K562 (cell line): ENCODE measurements around the gene MPRIP. TPM values are rescaled to one million over a fixed set of nuclear protein-coding genes. Genes with fewer than 3 reads are reported as not detected.
A peak's percentile ranks its signal among the peaks of the same experiment; 100 is the strongest.

Experiments
- ATAC-seq: fragments of 200-7000 bp; cut with Tn5 transposase; 3 replicates; pipeline ENCODE4 v1.9.1; 2020; ENCODE audit warnings: moderate library complexity
- BruUV-seq: library from RNA; stranded (reverse); fragments of 400-500 nt; replicated peaks from 2 replicates; lab custom pipeline; 2021; lab: Mats Ljungman, UMichigan
- CTCF ChIA-PET: fragments of 300-600 bp; formaldehyde crosslinking; extraction: SDS; loops from one replicate; lab custom pipeline; 2021; ENCODE audit warnings: low intra/inter-chr PET ratio; lab: Yijun Ruan, JAX
- POLR2A ChIA-PET: fragments of 300-600, 350-650 bp; sonication (Branson Sonifier 250); formaldehyde crosslinking; extraction: SDS; loops from one replicate; lab custom pipeline; 2021; ENCODE audit warnings: antibody characterized with exemption, inconsistent platforms; lab: Yijun Ruan, JAX
- DNase-seq, 4 experiments: peaks; one replicate each; pipeline versions ENCODE4 v3.0.0 to v3.0.0-alpha.2; 2011 to 2018; ENCODE audit warnings: low spot score in 3 of 4, mixed read lengths in 3 of 4; ENCODE audit errors: extremely low read depth in 1 of 4
- FAIRE-seq: peaks from 2 replicates; lab custom pipeline; 2011; peaks lifted over from hg19 to GRCh38; lab: Jason Lieb, UNC
- H2AFZ ChIP-seq: 2 replicates; pipeline ENCODE4 v1.6.0; 2011; ENCODE audit warnings: low read depth, low read length, control low read depth, inconsistent platforms
- H3K27ac ChIP-seq: fragments of 200-600 bp; 3 replicates; pipeline ENCODE4 v1.8.0; 2011; ENCODE audit warnings: low read depth, mild to moderate bottlenecking, control low read depth, inconsistent platforms, low read length, moderate library complexity, mixed read lengths; ENCODE audit errors: extremely low read depth
- H3K27me3 ChIP-seq, 2 experiments: fragments of 300-600 bp in 1 of 2; 2 replicates in 1 of 2; 3 replicates in 1 of 2; pipeline versions ENCODE4 v1.6.0 to v1.8.0; 2011; ENCODE audit warnings: inconsistent platforms in 2 of 2, low read length in 2 of 2, mild to moderate bottlenecking in 1 of 2, mixed read lengths in 1 of 2, moderate library complexity in 1 of 2; ENCODE audit not compliant: control insufficient read depth in 2 of 2, insufficient read depth in 2 of 2
- H3K36me3 ChIP-seq: fragments of 300-600 bp; 3 replicates; pipeline ENCODE4 v1.8.0; 2011; ENCODE audit warnings: mild to moderate bottlenecking, low read length, inconsistent platforms; ENCODE audit not compliant: control insufficient read depth, insufficient read depth
- H3K4me1 ChIP-seq, 2 experiments: fragments of 200-600 bp in 1 of 2; replicated peaks in 1 of 2; 2 replicates in 1 of 2; 3 replicates in 1 of 2; pipeline versions ENCODE4 v1.5.1 to v1.8.0; 2011; ENCODE audit warnings: inconsistent platforms in 2 of 2, low read length in 2 of 2, mild to moderate bottlenecking in 1 of 2, mixed read lengths in 1 of 2, moderate library complexity in 1 of 2; ENCODE audit not compliant: control insufficient read depth in 2 of 2, insufficient read depth in 2 of 2
- H3K4me2 ChIP-seq: 2 replicates; pipeline ENCODE4 v1.6.1; 2011; ENCODE audit warnings: low read length, control low read depth, inconsistent platforms, mixed read lengths; ENCODE audit not compliant: insufficient read depth
- H3K4me3 ChIP-seq: fragments of 200-600 bp; sonication (generic), shearing (Covaris generic); 2 replicates; pipeline ENCODE4 v1.5.1; 2016; ENCODE audit warnings: control low read depth, inconsistent platforms
- H3K79me2 ChIP-seq: fragments of 200-600 bp; 3 replicates; pipeline ENCODE4 v1.8.0; 2011; ENCODE audit warnings: low read length, inconsistent platforms; ENCODE audit not compliant: control insufficient read depth, insufficient read depth
- H3K9ac ChIP-seq, 2 experiments: 2 replicates each; pipeline versions ENCODE4 v1.6.0 to v1.6.1; 2011; ENCODE audit warnings: low read depth in 2 of 2, low read length in 2 of 2, control low read depth in 1 of 2, inconsistent platforms in 1 of 2, mild to moderate bottlenecking in 1 of 2, mixed read lengths in 1 of 2; ENCODE audit not compliant: insufficient read depth in 1 of 2
- H3K9me1 ChIP-seq: one replicate; pipeline ENCODE4 v1.6.0; 2011; ENCODE audit warnings: inconsistent platforms, mild to moderate bottlenecking, low read length, moderate library complexity; ENCODE audit not compliant: control insufficient read depth, insufficient read depth
- H3K9me3 ChIP-seq: replicated peaks from 2 replicates; pipeline ENCODE4 v1.5.1; 2011; ENCODE audit warnings: low read depth, low read length, inconsistent platforms; ENCODE audit not compliant: control insufficient read depth, insufficient read depth
- H4K20me1 ChIP-seq: replicated peaks from 2 replicates; pipeline ENCODE4 v1.6.1; 2011; ENCODE audit warnings: low read length, inconsistent platforms, mixed read lengths; ENCODE audit not compliant: control insufficient read depth, insufficient read depth
- CUX1 ChIP-seq: fragments of 200-800 bp; sonication (Bioruptor generic); IDR thresholded peaks from 2 replicates; pipeline ENCODE4 v1.6.1; 2016; ENCODE audit warnings: missing genetic modification characterization, missing compliant biosample characterization
- GTF2A2 ChIP-seq: IDR thresholded peaks from 2 replicates; pipeline ENCODE4 v1.6.1; 2016; ENCODE audit warnings: mild to moderate bottlenecking, missing genetic modification characterization, missing compliant biosample characterization
- HDAC6 ChIP-seq: IDR thresholded peaks from 2 replicates; pipeline ENCODE4 v1.6.1; 2012; ENCODE audit warnings: low read depth, mild to moderate bottlenecking, control low read depth, inconsistent platforms, low read length, moderate library complexity
- HDAC8 ChIP-seq: fragments of 450-650 bp; IDR thresholded peaks from 2 replicates; pipeline ENCODE4 v1.6.1; 2016; ENCODE audit warnings: mild to moderate bottlenecking, missing genetic modification characterization, moderate library complexity, missing compliant biosample characterization
- HNRNPK ChIP-seq: fragments of 200-400 bp; formaldehyde crosslinking; IDR thresholded peaks from one replicate; pipeline ENCODE4 v1.6.1; 2018; ENCODE audit warnings: mild to moderate bottlenecking, low read depth, low read length; ENCODE audit not compliant: poor library complexity, severe bottlenecking
- IRF2 ChIP-seq: sonication (generic); formaldehyde crosslinking; IDR thresholded peaks from 2 replicates; pipeline ENCODE4 v1.8.1; 2022; ENCODE audit warnings: mild to moderate bottlenecking, missing genetic modification reagents
- KAT8 ChIP-seq: fragments of 450-650 bp; IDR thresholded peaks from 2 replicates; pipeline ENCODE4 v1.6.1; 2016; ENCODE audit warnings: low read depth, mild to moderate bottlenecking
- KLF6 ChIP-seq: fragments of 250-450 bp; sonication (Bioruptor Pico); IDR thresholded peaks from 2 replicates; pipeline ENCODE4 v1.4.0; 2020; ENCODE audit warnings: mild to moderate bottlenecking, moderate library complexity, borderline replicate concordance
- RAD21 ChIP-seq, 2 experiments: fragments of 250-450 bp in 1 of 2; fragments of 450-650 bp in 1 of 2; sonication (Bioruptor Pico) in 1 of 2; formaldehyde crosslinking in 1 of 2; IDR thresholded peaks in 1 of 2; conservative IDR thresholded peaks in 1 of 2; 2 replicates each; pipeline versions ENCODE4 v1.4.0 to v1.8.0; 2020 to 2022; ENCODE audit warnings: mild to moderate bottlenecking in 2 of 2, moderate library complexity in 1 of 2
- RNF2 ChIP-seq: sonication (generic); IDR thresholded peaks from 2 replicates; pipeline ENCODE4 v1.6.1; 2016
- SMARCA4 ChIP-seq: fragments of 450-650 bp; IDR thresholded peaks from 2 replicates; pipeline ENCODE4 v1.6.1; 2016
- SUPT5H ChIP-seq: fragments of 450-650 bp; IDR thresholded peaks from 2 replicates; pipeline ENCODE4 v1.6.1; 2016
- TSC22D4 ChIP-seq: fragments of 450-650 bp; IDR thresholded peaks from 2 replicates; pipeline ENCODE4 v1.6.1; 2016; ENCODE audit warnings: missing genetic modification characterization, missing biosample characterization, control low read depth
- ZBTB26 ChIP-seq: fragments of 450-650 bp; formaldehyde crosslinking; IDR thresholded peaks from 2 replicates; pipeline ENCODE4 v1.4.0; 2022; ENCODE audit warnings: missing genetic modification characterization
- ZC3H11A ChIP-seq: IDR thresholded peaks from 2 replicates; pipeline ENCODE4 v1.6.1; 2012; ENCODE audit warnings: low read depth, low read length, improper control_type of control experiment
- WGBS: fragments of 100-300 bp; shearing (Covaris generic); methylation state at CpG from one replicate; pipeline ENCODE4 v1.1.6; 2016; ENCODE audit warnings: low coverage, mixed read lengths; ENCODE audit not compliant: insufficient coverage; ENCODE audit errors: missing lambda C conversion rate; 5-methylcytosine and 5-hydroxymethylcytosine counted together
- in situ Hi-C: fragments of 300-500 bp; cut with MboI; formaldehyde crosslinking; loops from 4 replicates; pipeline ENCODE4 v1.15.0; 2018; ENCODE audit warnings: inconsistent platforms, mixed read lengths
- intact Hi-C: fragments of 100-400 bp; cut with micrococcal nuclease; formaldehyde crosslinking; loops from 2 replicates; pipeline ENCODE4 v1.14.2; 2022
- polyA plus RNA-seq, 8 experiments: library from polyadenylated mRNA; depleted of rRNA in 4 of 8; stranded (reverse) in 5 of 8; unstranded in 3 of 8; fragments of >200 nt; fragmentation: Nextera tagmentation in 2 of 8; fragmentation: Illumina TruSeq in 1 of 8; extraction: Ambion mirVana in 2 of 8; extraction: Trizol in 1 of 8; gene quantifications; 2 replicates each; pipeline versions ENCODE4 v1.2.1 to v1.2.3, GENCODE V29; 2011 to 2014; ENCODE audit warnings: inconsistent platforms in 1 of 8, missing spikeins in 1 of 8
- total RNA-seq, 7 experiments: library from RNA; depleted of rRNA in 6 of 7; stranded (reverse); fragments of >200 nt in 6 of 7; fragmentation: Illumina TruSeq in 2 of 7; extraction: Trizol in 2 of 7; gene quantifications; 2 replicates each; pipeline versions ENCODE4 v1.2.1 to v1.2.3, GENCODE V29; 2011 to 2021; ENCODE audit warnings: low replicate concordance in 1 of 7

MPRIP gene
- total and polyA plus RNA-seq, 9 of the 15 experiments (the other 6 are each of a cell fraction or from before 2014, with no cell fraction given): 10.0 to 72.6 (median 30.1) TPM

GRCh38 chr17:17098551-17099179, 56.4 kb downstream of the MPRIP start (continued):
- no peak for TF ChIP-seq GTF2A2 (tag)
- TF ChIP-seq SMARCA4: no peak
- no peak for TF ChIP-seq HDAC8 (tag)
- TF ChIP-seq ZC3H11A: no peak
- TF ChIP-seq, all 486 proteins: peak for 0

- H3K36me3 ChIP-seq: no peaks in the 10 kb centered on the region
- TF ChIP-seq TSC22D4 (tag) (no peak), RNF2 (no peak), GTF2A2 (tag) (no peak), KLF6 (no peak), CUX1 (CRISPR knock-in tag) (no peak), RAD21 (CRISPR knock-in tag; conservative IDR thresholded peaks at IDR 0.05 in 1 of 2, IDR thresholded peaks at IDR 0.05 in 1 of 2) (no peak), KAT8 (no peak), ZBTB26 (CRISPR knock-in tag) (no peak), SUPT5H (no peak), IRF2 (CRISPR knock-in tag) (no peak), HNRNPK (no peak), HDAC6 (no peak)
- peaks cover 0 to 8% of the 10 kb centered on the region in 2 experiments; a peak in 2 of 5 replicates for H3K4me1 ChIP-seq
- peak overlapping the region in 1 of 2 experiments; percentile 35; a peak in 2 of 4 replicates for H3K9ac ChIP-seq
- no peak overlapping the region for H3K27ac ChIP-seq
- no peaks in the 10 kb centered on the region for H3K79me2 ChIP-seq
- in situ Hi-C loops: no loop called here
- peaks cover 3% of the 10 kb centered on the region for H4K20me1 ChIP-seq
- H2AFZ ChIP-seq: no peak overlapping the region
- no peaks in the 10 kb centered on the region for H3K9me3 ChIP-seq
- 100% methylated on average over 4 of the region's 6 CpGs for WGBS
- CTCF ChIA-PET: no interaction called here
- no TSS peak for BruUV-seq
- FAIRE-seq (no peak), ATAC-seq (no peak), DNase-seq (no peak)
- intact Hi-C loops: no loop called here
- H3K4me2 ChIP-seq: no peak overlapping the region
- H3K9me1 ChIP-seq: no peaks in the 10 kb centered on the region
- H3K4me3 ChIP-seq: no peak overlapping the region
- POLR2A ChIA-PET: no interaction called here
- H3K27me3 ChIP-seq: no peaks in the 10 kb centered on the region
Observed at GRCh38 chr17:17102176-17102575, 59.9 kb downstream of the MPRIP start.
